ENCODE data around the gene AQP10. TPM values are rescaled to one million over a fixed set of nuclear protein-coding genes. Genes with fewer than 3 reads are reported as not detected.

Gene AQP10
- total and polyA plus RNA-seq, 9 of the 15 experiments (the other 6 are each of a cell fraction or from before 2014, with no cell fraction given): 0.37 to 9.7 (median 1.9) TPM

GRCh38 chr1:154352581-154353459 lies 31.9 kb downstream of the AQP10 start (continued):
- TF ChIP-seq, protein P1, sequence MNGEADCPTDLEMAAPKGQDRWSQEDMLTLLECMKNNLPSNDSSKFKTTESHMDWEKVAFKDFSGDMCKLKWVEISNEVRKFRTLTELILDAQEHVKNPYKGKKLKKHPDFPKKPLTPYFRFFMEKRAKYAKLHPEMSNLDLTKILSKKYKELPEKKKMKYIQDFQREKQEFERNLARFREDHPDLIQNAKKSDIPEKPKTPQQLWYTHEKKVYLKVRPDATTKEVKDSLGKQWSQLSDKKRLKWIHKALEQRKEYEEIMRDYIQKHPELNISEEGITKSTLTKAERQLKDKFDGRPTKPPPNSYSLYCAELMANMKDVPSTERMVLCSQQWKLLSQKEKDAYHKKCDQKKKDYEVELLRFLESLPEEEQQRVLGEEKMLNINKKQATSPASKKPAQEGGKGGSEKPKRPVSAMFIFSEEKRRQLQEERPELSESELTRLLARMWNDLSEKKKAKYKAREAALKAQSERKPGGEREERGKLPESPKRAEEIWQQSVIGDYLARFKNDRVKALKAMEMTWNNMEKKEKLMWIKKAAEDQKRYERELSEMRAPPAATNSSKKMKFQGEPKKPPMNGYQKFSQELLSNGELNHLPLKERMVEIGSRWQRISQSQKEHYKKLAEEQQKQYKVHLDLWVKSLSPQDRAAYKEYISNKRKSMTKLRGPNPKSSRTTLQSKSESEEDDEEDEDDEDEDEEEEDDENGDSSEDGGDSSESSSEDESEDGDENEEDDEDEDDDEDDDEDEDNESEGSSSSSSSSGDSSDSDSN (IDR thresholded peaks at IDR 0.05; ENCODE audit: borderline replicate concordance in 1 of 2, low read depth in 2 of 2, low read length in 2 of 2): peak in 1 of 2 experiments; percentile 55; a peak in 1 of 4 replicates
- no peak for TF ChIP-seq MAFK (IDR thresholded peaks at IDR 0.05; ENCODE audit: low read length)
- TF ChIP-seq L3MBTL2 (IDR thresholded peaks at IDR 0.05): 0 out of 2 replicates have a peak, but pooled peaks have one; percentile 19
- TF ChIP-seq BRCA1 (IDR thresholded peaks at IDR 0.05): no peak
- 0 out of 2 replicates have a peak, but pooled peaks have one; percentile 27 for TF ChIP-seq BRCA1 (CRISPR knock-in tag; IDR thresholded peaks at IDR 0.05)
- TF ChIP-seq, protein P2, sequence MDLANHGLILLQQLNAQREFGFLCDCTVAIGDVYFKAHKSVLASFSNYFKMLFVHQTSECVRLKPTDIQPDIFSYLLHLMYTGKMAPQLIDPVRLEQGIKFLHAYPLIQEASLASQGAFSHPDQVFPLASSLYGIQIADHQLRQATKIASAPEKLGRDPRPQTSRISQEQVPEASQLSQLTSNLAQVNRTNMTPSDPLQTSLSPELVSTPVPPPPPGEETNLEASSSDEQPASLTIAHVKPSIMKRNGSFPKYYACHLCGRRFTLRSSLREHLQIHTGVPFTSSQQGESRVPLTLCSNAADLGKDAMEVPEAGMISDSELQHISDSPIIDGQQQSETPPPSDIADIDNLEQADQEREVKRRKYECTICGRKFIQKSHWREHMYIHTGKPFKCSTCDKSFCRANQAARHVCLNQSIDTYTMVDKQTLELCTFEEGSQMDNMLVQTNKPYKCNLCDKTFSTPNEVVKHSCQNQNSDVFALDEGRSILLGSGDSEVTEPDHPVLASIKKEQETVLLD (IDR thresholded peaks at IDR 0.05): peak; percentile 54; the same call in 1 of the 2 replicates
- TF ChIP-seq SPI1 (IDR thresholded peaks at IDR 0.05; ENCODE audit: borderline replicate concordance, low read depth, low read length): peak; percentile 46; the same call in 1 of the 2 replicates
- no peak for TF ChIP-seq BCLAF1 (IDR thresholded peaks at IDR 0.05; ENCODE audit: borderline replicate concordance in 1 of 2, control insufficient read depth in 1 of 2, low read depth in 2 of 2, low read length in 1 of 2)
- TF ChIP-seq NEUROD1 (IDR thresholded peaks at IDR 0.05; ENCODE audit: borderline replicate concordance, low read depth, low read length, partially characterized antibody): no peak
- TF ChIP-seq ZEB2 (IDR thresholded peaks at IDR 0.05): peak; percentile 61; the same call in 1 of the 2 replicates
- 0 out of 2 replicates have a peak, but pooled peaks have one; percentile 21 for TF ChIP-seq SMARCC2 (IDR thresholded peaks at IDR 0.05; ENCODE audit: low read depth)
- TF ChIP-seq MCM3 (IDR thresholded peaks at IDR 0.05): no peak
- TF ChIP-seq TCFL5 (CRISPR knock-in tag; conservative IDR thresholded peaks at IDR 0.05): no peak
- peak; percentile 16; the same call in 1 of the 2 replicates for TF ChIP-seq JUND (IDR thresholded peaks at IDR 0.05; ENCODE audit: borderline replicate concordance, low read depth, low read length)
- TF ChIP-seq JUND (tag; IDR thresholded peaks at IDR 0.05; ENCODE audit: borderline replicate concordance, low read depth, low read length): peak; percentile 27; the same call in 1 of the 3 replicates
